IMR-90 (cell line): ENCODE measurements around the gene TBC1D12.

ENCODE experiments used
- TF ChIP-seq, protein P1 (sequence below): fragments of 150-350 bp; IDR thresholded peaks from 2 replicates; pipeline ENCODE4 v1.6.1; 2017; ENCODE audit warnings: mild to moderate bottlenecking, antibody characterized with exemption, low read length, low read depth
- TF ChIP-seq, protein P2 (sequence below): conservative IDR thresholded peaks from 2 replicates; pipeline ENCODE4 v1.5.1; 2012; ENCODE audit warnings: mild to moderate bottlenecking, low read depth, low read length, improper control_type of control experiment

DNA sequence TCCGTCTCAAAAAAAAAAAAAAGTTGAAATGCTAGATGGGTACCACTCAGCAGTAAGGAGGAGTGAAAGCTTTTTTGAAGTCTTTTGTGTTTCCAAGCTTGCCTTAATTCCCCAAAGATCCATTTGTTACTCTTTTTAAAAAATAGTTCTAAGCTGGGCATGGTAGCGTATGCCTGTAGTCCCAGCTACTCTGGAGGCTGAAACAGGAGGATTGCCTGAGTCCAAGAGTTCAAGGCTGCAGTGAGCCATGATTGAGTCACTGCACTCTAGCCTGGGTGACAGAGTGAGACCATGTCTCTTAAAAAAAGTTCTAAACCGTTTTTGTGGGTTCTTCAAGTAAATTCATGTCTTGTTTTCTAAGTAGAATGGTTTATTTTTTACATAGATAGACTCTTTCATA, 5.3 kb downstream of the TBC1D12 start:
- TF ChIP-seq, protein P1, sequence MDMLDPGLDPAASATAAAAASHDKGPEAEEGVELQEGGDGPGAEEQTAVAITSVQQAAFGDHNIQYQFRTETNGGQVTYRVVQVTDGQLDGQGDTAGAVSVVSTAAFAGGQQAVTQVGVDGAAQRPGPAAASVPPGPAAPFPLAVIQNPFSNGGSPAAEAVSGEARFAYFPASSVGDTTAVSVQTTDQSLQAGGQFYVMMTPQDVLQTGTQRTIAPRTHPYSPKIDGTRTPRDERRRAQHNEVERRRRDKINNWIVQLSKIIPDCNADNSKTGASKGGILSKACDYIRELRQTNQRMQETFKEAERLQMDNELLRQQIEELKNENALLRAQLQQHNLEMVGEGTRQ = no peak
- TF ChIP-seq, protein P2, sequence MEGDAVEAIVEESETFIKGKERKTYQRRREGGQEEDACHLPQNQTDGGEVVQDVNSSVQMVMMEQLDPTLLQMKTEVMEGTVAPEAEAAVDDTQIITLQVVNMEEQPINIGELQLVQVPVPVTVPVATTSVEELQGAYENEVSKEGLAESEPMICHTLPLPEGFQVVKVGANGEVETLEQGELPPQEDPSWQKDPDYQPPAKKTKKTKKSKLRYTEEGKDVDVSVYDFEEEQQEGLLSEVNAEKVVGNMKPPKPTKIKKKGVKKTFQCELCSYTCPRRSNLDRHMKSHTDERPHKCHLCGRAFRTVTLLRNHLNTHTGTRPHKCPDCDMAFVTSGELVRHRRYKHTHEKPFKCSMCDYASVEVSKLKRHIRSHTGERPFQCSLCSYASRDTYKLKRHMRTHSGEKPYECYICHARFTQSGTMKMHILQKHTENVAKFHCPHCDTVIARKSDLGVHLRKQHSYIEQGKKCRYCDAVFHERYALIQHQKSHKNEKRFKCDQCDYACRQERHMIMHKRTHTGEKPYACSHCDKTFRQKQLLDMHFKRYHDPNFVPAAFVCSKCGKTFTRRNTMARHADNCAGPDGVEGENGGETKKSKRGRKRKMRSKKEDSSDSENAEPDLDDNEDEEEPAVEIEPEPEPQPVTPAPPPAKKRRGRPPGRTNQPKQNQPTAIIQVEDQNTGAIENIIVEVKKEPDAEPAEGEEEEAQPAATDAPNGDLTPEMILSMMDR = no peak
